OCI-LY7 (cell line): ENCODE data around the gene LRP1B. TPM values are rescaled to one million over a fixed set of nuclear protein-coding genes. Genes with fewer than 3 reads are reported as not detected.

Experiments
- BruUV-seq: library from RNA; stranded (reverse); fragments of 400-500 nt; replicated peaks from 2 replicates; lab custom pipeline; 2021; lab: Mats Ljungman, UMichigan
- CTCF ChIA-PET: fragments of 300-600 bp; sonication (Branson Sonifier 250); formaldehyde crosslinking; loops from one replicate; lab custom pipeline; 2022; ENCODE audit warnings: antibody characterized with exemption; ENCODE audit not compliant: unreplicated experiment; lab: Charles Lee
- POLR2A ChIA-PET: fragments of 300-600 bp; sonication (Branson Sonifier 250); formaldehyde crosslinking; loops from one replicate; lab custom pipeline; 2022; ENCODE audit warnings: antibody characterized with exemption; lab: Charles Lee
- DNase-seq: peaks from one replicate; pipeline ENCODE4 v3.0.0-alpha.2; 2015; ENCODE audit warnings: low spot score
- H2AFZ ChIP-seq: fragments of 200-600 bp; sonication (generic), shearing (Covaris generic); 2 replicates; pipeline ENCODE4 v1.6.1; 2014; ENCODE audit warnings: mild to moderate bottlenecking, antibody characterized with exemption, low read length, moderate library complexity
- H3K27ac ChIP-seq: fragments of 200-600 bp; sonication (generic); 2 replicates; pipeline ENCODE4 v1.5.1; 2014; ENCODE audit warnings: mixed run types, low read depth, mild to moderate bottlenecking, moderate library complexity, low read length, inconsistent platforms; ENCODE audit not compliant: poor library complexity, severe bottlenecking
- H3K36me3 ChIP-seq: fragments of 200-600 bp; sonication (generic); 2 replicates; pipeline ENCODE4 v1.6.1; 2014; ENCODE audit warnings: mild to moderate bottlenecking, antibody characterized with exemption, low read length, moderate library complexity, mixed read lengths; ENCODE audit not compliant: insufficient read depth
- H3K4me1 ChIP-seq: fragments of 200-600 bp; sonication (generic); 2 replicates; pipeline ENCODE4 v1.5.1; 2014; ENCODE audit warnings: mild to moderate bottlenecking, low read length; ENCODE audit not compliant: insufficient read depth, poor library complexity, severe bottlenecking
- H3K4me2 ChIP-seq: fragments of 200-600 bp; sonication (generic); 2 replicates; pipeline ENCODE4 v1.6.1; 2014; ENCODE audit warnings: mild to moderate bottlenecking, low read length
- H3K4me3 ChIP-seq: fragments of 200-600 bp; sonication (generic); 2 replicates; pipeline ENCODE4 v1.5.1; 2014; ENCODE audit warnings: mild to moderate bottlenecking, low read depth, low read length; ENCODE audit not compliant: poor library complexity, severe bottlenecking
- H3K79me2 ChIP-seq: fragments of 200-600 bp; sonication (generic); 2 replicates; pipeline ENCODE4 v1.6.1; 2016; ENCODE audit warnings: low read depth, mild to moderate bottlenecking, low read length, moderate library complexity, mixed read lengths; ENCODE audit not compliant: insufficient read depth
- H3K9me2 ChIP-seq: fragments of 200-600 bp; sonication (generic); 2 replicates; pipeline ENCODE4 v1.6.1; 2016; ENCODE audit warnings: mild to moderate bottlenecking, low read length, mixed read lengths; ENCODE audit not compliant: insufficient read depth
- H3K9me3 ChIP-seq: fragments of 200-600 bp; sonication (generic); 2 replicates; pipeline ENCODE4 v1.6.1; 2014; ENCODE audit warnings: mild to moderate bottlenecking, mixed run types, low read length, mixed read lengths
- H4K20me1 ChIP-seq: fragments of 200-600 bp; sonication (generic); 2 replicates; pipeline ENCODE4 v1.6.1; 2014; ENCODE audit warnings: mild to moderate bottlenecking, antibody characterized with exemption, low read length, moderate library complexity, mixed read lengths; ENCODE audit not compliant: insufficient read depth
- EZH2phosphoT487 ChIP-seq: fragments of 200-600 bp; sonication (generic); IDR thresholded peaks from 2 replicates; pipeline ENCODE4 v1.6.1; 2018; ENCODE audit warnings: low read depth, borderline replicate concordance, mild to moderate bottlenecking, mixed run types, antibody characterized with exemption, low read length, moderate library complexity, mixed read lengths
- intact Hi-C: fragments of 100-400 bp; cut with micrococcal nuclease; formaldehyde crosslinking; loops from one replicate; pipeline ENCODE4 v1.10.0; 2022; ENCODE audit not compliant: unreplicated experiment
- total RNA-seq, 2 experiments: library from RNA; depleted of rRNA in 1 of 2; stranded (reverse); fragments of >200 nt in 1 of 2; shearing (Covaris generic) in 1 of 2; gene quantifications; 2 replicates each; pipeline ENCODE4 v1.2.3, GENCODE V29; 2014 to 2022
- TF ChIP-seq, protein P1 (sequence below): fragments of 200-600 bp; sonication (generic); conservative IDR thresholded peaks from 2 replicates; pipeline ENCODE4 v1.5.1; 2014; ENCODE audit warnings: mild to moderate bottlenecking, antibody characterized with exemption, low read length, moderate library complexity, mixed read lengths

LRP1B gene
- total RNA-seq, 2 experiments from 2014 or later: not detected

DNA sequence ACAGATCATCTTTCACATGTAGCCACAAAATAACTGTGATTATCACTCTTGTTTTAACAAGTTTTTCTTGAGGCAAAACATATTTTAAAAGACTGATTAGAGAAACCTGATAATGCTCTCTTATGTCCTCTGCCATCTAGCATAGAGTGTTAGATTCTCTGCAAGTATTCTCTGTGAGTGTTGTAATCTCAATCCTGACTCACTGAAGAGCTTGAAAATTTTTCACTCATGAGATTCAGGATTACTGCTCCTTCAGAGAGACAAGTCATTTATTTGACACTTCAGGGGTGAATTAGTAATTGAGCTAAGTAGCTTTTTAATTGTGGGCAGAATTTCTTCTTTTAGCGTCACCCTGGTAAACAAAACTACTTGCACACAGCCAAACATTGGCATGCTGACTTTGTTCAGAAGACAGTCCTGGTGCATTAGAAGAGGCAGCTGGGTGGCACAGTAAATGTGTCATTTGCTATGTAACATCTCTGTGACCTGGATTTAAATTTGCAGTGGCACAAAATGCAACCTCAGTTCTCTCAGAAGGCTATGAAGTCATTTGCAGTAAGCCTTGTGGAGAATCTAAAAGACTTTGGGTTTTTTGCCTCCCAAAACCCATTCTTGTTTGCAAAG, 172.9 kb downstream of the LRP1B start:
- DNase-seq: no peak
- Histone ChIP-seq H3K36me3 (no peaks in the 10 kb centered on the region), H3K79me2 (no peaks in the 10 kb centered on the region), H3K9me2 (no peaks in the 10 kb centered on the region), H2AFZ (no peak overlapping the region), H3K9me3 (no peaks in the 10 kb centered on the region), H3K4me2 (no peak overlapping the region), H3K4me3 (no peak overlapping the region), H4K20me1 (no peaks in the 10 kb centered on the region), H3K4me1 (no peaks in the 10 kb centered on the region), H3K27ac (no peak overlapping the region)
- ChIA-PET POLR2A (interaction anchor here (0.6 kb wide), 1 partner anchor 1239 kb away, joined by 3 read pairs; no protein-coding TSS in a partner anchor), CTCF (no interaction called here)
- intact Hi-C loops: no loop called here
- TF ChIP-seq, protein P1, sequence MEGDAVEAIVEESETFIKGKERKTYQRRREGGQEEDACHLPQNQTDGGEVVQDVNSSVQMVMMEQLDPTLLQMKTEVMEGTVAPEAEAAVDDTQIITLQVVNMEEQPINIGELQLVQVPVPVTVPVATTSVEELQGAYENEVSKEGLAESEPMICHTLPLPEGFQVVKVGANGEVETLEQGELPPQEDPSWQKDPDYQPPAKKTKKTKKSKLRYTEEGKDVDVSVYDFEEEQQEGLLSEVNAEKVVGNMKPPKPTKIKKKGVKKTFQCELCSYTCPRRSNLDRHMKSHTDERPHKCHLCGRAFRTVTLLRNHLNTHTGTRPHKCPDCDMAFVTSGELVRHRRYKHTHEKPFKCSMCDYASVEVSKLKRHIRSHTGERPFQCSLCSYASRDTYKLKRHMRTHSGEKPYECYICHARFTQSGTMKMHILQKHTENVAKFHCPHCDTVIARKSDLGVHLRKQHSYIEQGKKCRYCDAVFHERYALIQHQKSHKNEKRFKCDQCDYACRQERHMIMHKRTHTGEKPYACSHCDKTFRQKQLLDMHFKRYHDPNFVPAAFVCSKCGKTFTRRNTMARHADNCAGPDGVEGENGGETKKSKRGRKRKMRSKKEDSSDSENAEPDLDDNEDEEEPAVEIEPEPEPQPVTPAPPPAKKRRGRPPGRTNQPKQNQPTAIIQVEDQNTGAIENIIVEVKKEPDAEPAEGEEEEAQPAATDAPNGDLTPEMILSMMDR: no peak
- TF ChIP-seq EZH2phosphoT487: no peak
- BruUV-seq: no TSS peak

DNA sequence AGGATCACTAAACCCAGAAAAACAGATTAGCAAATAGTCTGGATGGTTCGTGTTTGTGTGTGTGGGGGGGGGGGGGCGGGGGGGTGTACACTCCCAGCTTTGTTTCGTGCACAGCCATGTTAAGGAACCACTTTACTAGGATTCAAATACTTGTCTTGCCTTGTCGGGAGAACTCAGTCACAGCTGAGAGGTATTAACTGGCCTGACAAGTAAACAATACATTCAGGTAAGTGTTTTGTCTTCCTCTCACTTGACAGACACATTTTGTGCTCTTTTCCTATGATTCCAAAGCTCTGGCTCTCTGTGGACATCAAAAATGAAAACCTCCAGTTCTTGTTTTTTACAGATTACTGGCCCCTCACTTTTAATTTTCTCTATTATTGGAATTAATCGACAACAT, 173.5 kb downstream of the LRP1B start:
- CTCF ChIA-PET: no interaction called here
- no peak for TF ChIP-seq EZH2phosphoT487
- TF ChIP-seq, protein P1: no peak
- no TSS peak for BruUV-seq
- no peaks in the 10 kb centered on the region for H3K9me2 ChIP-seq
- no peaks in the 10 kb centered on the region for H3K79me2 ChIP-seq
- no peaks in the 10 kb centered on the region for H3K4me1 ChIP-seq
- POLR2A ChIA-PET: interaction anchor here (0.6 kb wide), 1 partner anchor 1240 kb away, joined by 3 read pairs; no protein-coding TSS in a partner anchor
- intact Hi-C loops: no loop called here
- H3K4me3 ChIP-seq: no peak overlapping the region
- DNase-seq: no peak
- H3K9me3 ChIP-seq: no peaks in the 10 kb centered on the region
- H3K27ac ChIP-seq: no peak overlapping the region
- no peaks in the 10 kb centered on the region for H3K36me3 ChIP-seq
- no peak overlapping the region for H3K4me2 ChIP-seq
- no peaks in the 10 kb centered on the region for H4K20me1 ChIP-seq
- no peak overlapping the region for H2AFZ ChIP-seq

DNA sequence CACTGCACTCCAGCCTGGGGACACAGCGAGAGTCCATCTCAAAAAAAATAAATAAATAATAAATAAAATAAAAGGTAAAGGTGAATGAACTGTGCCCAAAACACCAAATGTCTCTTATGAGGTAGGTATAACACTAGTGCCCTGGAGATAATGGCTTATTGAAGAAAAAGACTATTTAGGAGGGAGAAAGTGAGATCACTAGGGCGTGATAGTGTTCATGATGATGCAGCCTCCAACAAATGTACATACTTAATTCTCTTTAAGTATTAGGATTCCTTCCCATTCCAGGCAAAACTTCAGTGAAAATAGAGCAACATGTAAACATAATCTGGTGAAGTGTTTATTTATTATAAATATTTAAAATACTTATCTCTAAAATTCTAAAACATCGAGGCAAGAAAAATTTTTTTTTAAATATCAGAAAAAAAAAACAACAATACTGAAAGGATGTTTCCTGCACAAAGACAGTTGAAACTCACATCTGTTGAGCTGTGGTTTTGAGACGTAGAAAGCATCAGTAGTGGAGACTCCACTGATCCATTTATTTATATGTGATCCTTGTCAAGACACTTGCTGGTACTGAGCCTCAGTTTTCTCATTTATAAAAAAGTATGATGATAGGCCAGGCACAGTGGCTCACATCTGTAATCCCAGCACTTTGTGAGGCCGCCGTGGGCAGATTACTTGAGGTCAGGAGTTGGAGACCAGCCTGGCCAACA, 183.3 kb downstream of the LRP1B start:
- Histone ChIP-seq H3K9me2 (no peaks in the 10 kb centered on the region), H4K20me1 (no peaks in the 10 kb centered on the region), H3K27ac (no peak overlapping the region), H3K4me2 (no peak overlapping the region), H3K4me1 (no peaks in the 10 kb centered on the region), H2AFZ (no peak overlapping the region), H3K9me3 (no peaks in the 10 kb centered on the region), H3K4me3 (no peak overlapping the region), H3K36me3 (no peaks in the 10 kb centered on the region), H3K79me2 (no peaks in the 10 kb centered on the region)
- DNase-seq: no peak
- intact Hi-C loops: no loop called here
- BruUV-seq: no TSS peak
- CTCF ChIA-PET: interaction anchor here (0.6 kb wide), 1 partner anchor 1361 kb away, joined by 3 read pairs; no protein-coding TSS in a partner anchor
- POLR2A ChIA-PET: no interaction called here
- TF ChIP-seq EZH2phosphoT487: no peak
- TF ChIP-seq, protein P1: no peak
